Stimulated activated CD4-positive, alpha-beta T cell treated with anti-CD3 and anti-CD28 coated beads, Interleukin-15, amount 100 ng/mL, for 48 hours (primary cell): ENCODE data around the gene SEC61G.
A peak's percentile ranks its signal among the peaks of the same experiment; 100 is the strongest.

Source experiments
- DNase-seq, 2 donors: peaks; one replicate each; pipeline ENCODE4 v3.0.0-alpha.2; 2020; ENCODE audit warnings: low read depth in 2 of 2

The SEC61G gene

GRCh38 chr7:54758702-54759592 is at the start of gene SEC61G:
Gene SEC61G (minus strand): TSS chr7:54759211. CDS start chr7:54757588, 1,623 bp downstream.
- peak; percentile 93 for DNase-seq

GRCh38 chr7:54802841-54803240 is 43.8 kb upstream of the SEC61G start:
- DNase-seq = peak; percentile 1 to 13

GRCh38 chr7:54802114-54802513 is 43.1 kb upstream of the SEC61G start:
- DNase-seq = no peak

GRCh38 chr7:54799792-54800191 is 40.8 kb upstream of the SEC61G start:
- DNase-seq = no peak

- no peak for DNase-seq
These were observed 39.5 kb upstream of the SEC61G start for GRCh38 chr7:54798530-54798929.

GRCh38 chr7:54796853-54797252 is 37.8 kb upstream of the SEC61G start:
- no peak for DNase-seq

- DNase-seq = no peak
These were observed 37.1 kb upstream of the SEC61G start for GRCh38 chr7:54796150-54796549.

- DNase-seq = no peak
These were observed 33.4 kb upstream of the SEC61G start for GRCh38 chr7:54792383-54792782.

- DNase-seq = peak; percentile 15 to 17
These were observed 29.7 kb upstream of the SEC61G start for GRCh38 chr7:54788664-54789063.

GRCh38 chr7:54785261-54785660 is 26.2 kb upstream of the SEC61G start:
- no peak for DNase-seq

GRCh38 chr7:54783952-54784351 is 24.9 kb upstream of the SEC61G start:
- no peak for DNase-seq

GRCh38 chr7:54782829-54783228 is 23.8 kb upstream of the SEC61G start:
- DNase-seq = no peak

GRCh38 chr7:54782314-54782713 is 23.3 kb upstream of the SEC61G start:
- no peak for DNase-seq

- no peak for DNase-seq
These were observed 22.3 kb upstream of the SEC61G start for GRCh38 chr7:54781134-54781920.

- no peak for DNase-seq
These were observed 21.5 kb upstream of the SEC61G start for GRCh38 chr7:54780490-54780889.

- no peak for DNase-seq
These were observed 19.9 kb upstream of the SEC61G start for GRCh38 chr7:54778696-54779540.

- no peak for DNase-seq
These were observed 19.2 kb upstream of the SEC61G start for GRCh38 chr7:54778166-54778565.

- no peak for DNase-seq
These were observed 16.1 kb upstream of the SEC61G start for GRCh38 chr7:54774785-54775740.

GRCh38 chr7:54773472-54774399 is 14.7 kb upstream of the SEC61G start:
- DNase-seq = peak; percentile 34 to 49

GRCh38 chr7:54769203-54769602 is 10.2 kb upstream of the SEC61G start:
- DNase-seq = no peak
